ENCODE data around the gene XRCC4. TPM values are rescaled to one million over a fixed set of nuclear protein-coding genes. Genes with fewer than 3 reads are reported as not detected.

Gene XRCC4
- total RNA-seq, 1 experiment from 2014 or later, result 10.8 TPM

- Histone ChIP-seq H3K18ac (ENCODE audit: insufficient read length, low read depth, low read length) (no peak overlapping the region), H3K79me1 (ENCODE audit: insufficient read depth, low read depth, low read length, poor library complexity, severe bottlenecking) (no peaks in the 10 kb centered on the region), H2AK5ac (ENCODE audit: insufficient read length, low read length) (no peak overlapping the region), H3K4me1 (ENCODE audit: insufficient read depth, low read length) (no peaks in the 10 kb centered on the region; the same call in 1 of the 2 replicates), H3K4me2 (ENCODE audit: insufficient read depth, insufficient read length, low read length) (peak overlapping the region; percentile 28), H3K4ac (ENCODE audit: low read depth, low read length) (no peak overlapping the region), H4K8ac (replicated peaks; ENCODE audit: insufficient read length, low read depth, low read length) (no peak overlapping the region), H2BK15ac (ENCODE audit: low read depth, low read length) (no peak overlapping the region), H2BK120ac (ENCODE audit: low read depth, low read length, poor library complexity, severe bottlenecking) (no peak overlapping the region), H3K27me3 (ENCODE audit: insufficient read depth, low read length) (no peaks in the 10 kb centered on the region), H3K9me3 (ENCODE audit: control insufficient read depth, low read depth, low read length) (no peaks in the 10 kb centered on the region), H2BK12ac (ENCODE audit: insufficient read length, low read depth, low read length) (no peak overlapping the region), H2AFZ (ENCODE audit: low read length) (no peak overlapping the region), H3T11ph (ENCODE audit: low read length) (no peak overlapping the region), H3K23ac (ENCODE audit: insufficient read length, low read depth, low read length) (no peak overlapping the region), H3K56ac (ENCODE audit: insufficient read length, low read depth, low read length) (no peak overlapping the region), H2BK20ac (ENCODE audit: low read depth, low read length, poor library complexity, severe bottlenecking) (no peak overlapping the region), H3K27ac (ENCODE audit: insufficient read length, low read depth, low read length) (no peak overlapping the region), H2BK5ac (ENCODE audit: insufficient read length, low read length) (no peak overlapping the region), H4K20me1 (ENCODE audit: control insufficient read depth, insufficient read depth, insufficient read length) (no peaks in the 10 kb centered on the region), H3K79me2 (ENCODE audit: insufficient read depth, low read length) (peaks cover 62% of the 10 kb centered on the region; the same call in 1 of the 2 replicates), H3K9ac (ENCODE audit: extremely low read depth, insufficient read length, low read length) (peak overlapping the region; percentile 33), H3K14ac (ENCODE audit: insufficient read depth, low read length) (no peak overlapping the region), H3K23me2 (ENCODE audit: insufficient read length, low read depth, low read length, poor library complexity, severe bottlenecking) (peaks cover 2% of the 10 kb centered on the region), H4K91ac (ENCODE audit: insufficient read length, low read depth, low read length) (no peak overlapping the region), H4K5ac (ENCODE audit: insufficient read length, low read depth, low read length) (no peak overlapping the region)
- peaks cover 58 to 65% of the 10 kb centered on the region in 2 experiments for H3K4me1 Mint-ChIP-seq
- no peak for TF ChIP-seq CTCF (conservative IDR thresholded peaks at IDR 0.05)
- peaks cover 9 to 27% (median 18%) of the 10 kb centered on the region in 3 experiments; a peak in 5 of 7 replicates for H3K36me3 Mint-ChIP-seq (ENCODE audit: insufficient read depth in 1 of 3, low read depth in 3 of 3)
- DNase-seq, result no peak
- no peaks in the 10 kb centered on the region for H3K9me3 Mint-ChIP-seq
- H3K27me3 Mint-ChIP-seq (ENCODE audit: low read depth), result no peaks in the 10 kb centered on the region
- H3K4me3 Mint-ChIP-seq, result peak overlapping the region in 1 of 2 experiments; percentile 52; a peak in 2 of 5 replicates
- peak overlapping the region in 1 of 3 experiments; percentile 36; a peak in 2 of 7 replicates for H3K27ac Mint-ChIP-seq
- WGBS (ENCODE audit: extremely low coverage, insufficient read length, low lambda C conversion rate), result no CpG with 5 or more reads among the region's 2 CpGs
Measured at GRCh38 chr5:83071286-83072051, 5.9 kb upstream of the XRCC4 start.
